DND-41 (cell line): ENCODE results near the gene GYS1.

Experiments used
- ATAC-seq: fragments of 200-7000 bp; cut with Tn5 transposase; 3 replicates; pipeline ENCODE4 v1.9.1; 2021; ENCODE audit warnings: low read depth; ENCODE audit not compliant: insufficient read depth
- DNase-seq: peaks from one replicate; pipeline ENCODE4 v3.0.0-alpha.2; 2020
- H2AFZ ChIP-seq: 2 replicates; pipeline ENCODE4 v1.6.0; 2012; ENCODE audit warnings: low read depth, low read length
- H3K27ac ChIP-seq: 2 replicates; pipeline ENCODE4 v1.5.1; 2012; ENCODE audit warnings: low read length, inconsistent platforms
- H3K27me3 ChIP-seq: fragments of 200-600 bp; sonication (generic); 2 replicates; pipeline ENCODE4 v1.6.0; 2012; ENCODE audit warnings: low read length, mild to moderate bottlenecking, inconsistent platforms; ENCODE audit not compliant: insufficient read depth, poor library complexity
- H3K36me3 ChIP-seq: 2 replicates; pipeline ENCODE4 v1.5.1; 2012; ENCODE audit warnings: low read length, inconsistent platforms; ENCODE audit not compliant: insufficient read depth
- H3K4me1 ChIP-seq: 2 replicates; pipeline ENCODE4 v1.5.1; 2012; ENCODE audit warnings: mild to moderate bottlenecking, low read length; ENCODE audit not compliant: insufficient read depth
- H3K4me2 ChIP-seq: 2 replicates; pipeline ENCODE4 v1.6.0; 2012; ENCODE audit warnings: mild to moderate bottlenecking, moderate library complexity, low read length, inconsistent platforms; ENCODE audit not compliant: insufficient read depth
- H3K4me3 ChIP-seq, 2 experiments: fragments of 200-600 bp in 1 of 2; shearing (Covaris generic) in 1 of 2; 2 replicates each; pipeline ENCODE4 v1.5.1; 2012 to 2016; ENCODE audit warnings: inconsistent platforms in 2 of 2, low read length in 2 of 2, mild to moderate bottlenecking in 2 of 2, low read depth in 1 of 2, moderate library complexity in 1 of 2
- H3K79me2 ChIP-seq: 2 replicates; pipeline ENCODE4 v1.6.0; 2012; ENCODE audit warnings: low read length, inconsistent platforms; ENCODE audit not compliant: insufficient read depth
- H3K9ac ChIP-seq: 2 replicates; pipeline ENCODE4 v1.6.0; 2012; ENCODE audit warnings: low read depth, mild to moderate bottlenecking, inconsistent platforms, low read length, moderate library complexity
- H3K9me3 ChIP-seq: 2 replicates; pipeline ENCODE4 v1.5.1; 2012; ENCODE audit warnings: low read length, moderate library complexity, mild to moderate bottlenecking, inconsistent platforms; ENCODE audit not compliant: insufficient read depth, severe bottlenecking
- H4K20me1 ChIP-seq: 2 replicates; pipeline ENCODE4 v1.6.0; 2012; ENCODE audit warnings: low read length; ENCODE audit not compliant: insufficient read depth
- EZH2 ChIP-seq: IDR thresholded peaks from 3 replicates; pipeline ENCODE4 v1.6.1; 2012; ENCODE audit warnings: borderline replicate concordance, low read depth, mild to moderate bottlenecking, moderate library complexity, low read length, inconsistent platforms; ENCODE audit not compliant: severe bottlenecking
- TF ChIP-seq, protein P1 (sequence below): IDR thresholded peaks from 2 replicates; pipeline ENCODE4 v1.5.1; 2012; ENCODE audit warnings: borderline replicate concordance, low read length, moderate library complexity, mild to moderate bottlenecking; ENCODE audit not compliant: poor library complexity, severe bottlenecking; ENCODE audit errors: extremely low read depth

Gene GYS1

DNA sequence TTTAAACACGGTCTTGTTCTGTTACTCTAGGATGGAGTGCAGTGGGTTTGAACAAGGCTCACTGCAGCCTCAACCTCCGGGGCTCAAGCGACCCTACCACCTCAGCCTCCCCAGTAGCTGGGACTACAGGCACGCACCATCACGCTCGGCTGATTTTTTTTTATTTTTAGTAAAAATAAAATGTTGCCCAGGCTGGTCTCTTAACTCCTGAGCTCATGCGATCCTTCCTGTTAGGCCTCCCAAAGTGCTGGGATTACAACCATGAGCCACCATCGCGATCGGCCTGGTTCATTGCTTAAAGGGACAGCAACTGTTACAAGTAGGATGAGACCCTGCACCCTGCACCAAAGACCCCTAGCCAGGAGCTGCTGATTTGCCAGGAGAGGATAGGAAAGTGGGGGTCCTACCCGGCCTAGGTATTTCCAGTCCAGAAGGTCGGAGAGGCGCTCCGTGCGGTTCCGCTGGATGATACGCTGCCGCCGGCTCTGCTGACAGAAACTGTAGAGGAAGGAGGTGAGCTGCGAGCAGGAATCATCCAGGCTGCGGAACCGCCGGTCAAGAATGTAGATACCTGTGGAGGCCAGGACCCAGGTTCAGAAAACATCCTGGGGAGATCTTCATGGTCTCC lies 22.9 kb downstream of the GYS1 start:
- Histone ChIP-seq H3K9ac (no peak overlapping the region), H3K9me3 (no peaks in the 10 kb centered on the region), H3K4me2 (no peak overlapping the region), H3K4me1 (peaks cover 24% of the 10 kb centered on the region), H3K27me3 (no peaks in the 10 kb centered on the region), H3K4me3 (no peak overlapping the region), H3K27ac (peak overlapping the region; percentile 7; the same call in 1 of the 2 replicates), H2AFZ (no peak overlapping the region), H4K20me1 (peaks cover 14% of the 10 kb centered on the region), H3K36me3 (peaks cover 71% of the 10 kb centered on the region), H3K79me2 (peaks cover 17% of the 10 kb centered on the region)
- ATAC-seq (no peak), DNase-seq (no peak)
- TF ChIP-seq EZH2, result no peak
- TF ChIP-seq, protein P1, sequence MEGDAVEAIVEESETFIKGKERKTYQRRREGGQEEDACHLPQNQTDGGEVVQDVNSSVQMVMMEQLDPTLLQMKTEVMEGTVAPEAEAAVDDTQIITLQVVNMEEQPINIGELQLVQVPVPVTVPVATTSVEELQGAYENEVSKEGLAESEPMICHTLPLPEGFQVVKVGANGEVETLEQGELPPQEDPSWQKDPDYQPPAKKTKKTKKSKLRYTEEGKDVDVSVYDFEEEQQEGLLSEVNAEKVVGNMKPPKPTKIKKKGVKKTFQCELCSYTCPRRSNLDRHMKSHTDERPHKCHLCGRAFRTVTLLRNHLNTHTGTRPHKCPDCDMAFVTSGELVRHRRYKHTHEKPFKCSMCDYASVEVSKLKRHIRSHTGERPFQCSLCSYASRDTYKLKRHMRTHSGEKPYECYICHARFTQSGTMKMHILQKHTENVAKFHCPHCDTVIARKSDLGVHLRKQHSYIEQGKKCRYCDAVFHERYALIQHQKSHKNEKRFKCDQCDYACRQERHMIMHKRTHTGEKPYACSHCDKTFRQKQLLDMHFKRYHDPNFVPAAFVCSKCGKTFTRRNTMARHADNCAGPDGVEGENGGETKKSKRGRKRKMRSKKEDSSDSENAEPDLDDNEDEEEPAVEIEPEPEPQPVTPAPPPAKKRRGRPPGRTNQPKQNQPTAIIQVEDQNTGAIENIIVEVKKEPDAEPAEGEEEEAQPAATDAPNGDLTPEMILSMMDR, result no peak

DNA sequence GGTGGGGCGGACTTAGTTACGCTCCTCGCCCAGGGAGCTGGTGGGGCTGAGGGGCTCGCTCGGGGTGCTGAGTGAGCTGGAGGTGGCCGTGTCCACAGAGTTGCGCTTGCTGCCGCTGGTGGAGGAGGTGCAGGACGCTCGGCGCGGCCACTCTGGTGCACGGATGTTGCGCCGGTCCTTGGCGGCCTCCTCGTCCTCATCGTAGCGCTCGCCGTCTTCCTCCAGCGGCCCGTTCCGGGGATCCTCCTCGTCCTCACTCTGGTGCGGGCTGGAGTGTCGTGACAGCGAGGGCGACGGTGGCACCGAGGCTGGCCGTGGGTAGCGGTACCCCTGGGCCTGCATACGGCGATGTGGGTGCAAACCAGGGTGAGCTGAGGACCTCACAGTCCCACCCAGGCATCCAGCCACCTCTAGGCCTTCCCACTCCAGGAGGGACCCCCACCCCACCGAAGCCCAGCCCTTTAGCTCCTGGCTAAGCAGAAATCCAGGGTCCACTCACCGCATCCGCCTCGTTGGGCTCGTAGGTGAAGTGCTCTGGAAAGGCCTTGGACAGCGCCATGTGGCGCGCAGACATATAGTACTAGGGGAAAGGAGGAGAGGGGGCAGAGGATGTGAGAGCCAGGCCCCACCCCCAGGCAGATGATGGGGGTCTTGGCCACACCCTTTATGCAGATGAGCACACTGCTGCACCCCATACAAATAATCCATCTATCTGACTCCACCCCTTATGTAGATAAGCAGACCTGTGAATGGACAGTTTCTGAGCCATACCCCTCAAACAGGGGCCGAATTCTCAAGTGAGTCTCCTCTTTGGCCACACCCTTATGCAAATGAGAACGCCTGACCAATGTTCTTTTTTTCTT lies 23.6 kb downstream of the GYS1 start:
- Histone ChIP-seq H3K4me1 (peaks cover 28% of the 10 kb centered on the region), H3K36me3 (peaks cover 69% of the 10 kb centered on the region), H3K4me3 (no peak overlapping the region), H3K79me2 (peaks cover 20% of the 10 kb centered on the region), H3K27ac (peak overlapping the region; percentile 51; the same call in 1 of the 2 replicates), H3K9me3 (no peaks in the 10 kb centered on the region), H4K20me1 (peaks cover 14% of the 10 kb centered on the region), H3K27me3 (no peaks in the 10 kb centered on the region), H3K9ac (no peak overlapping the region), H2AFZ (no peak overlapping the region), H3K4me2 (no peak overlapping the region)
- TF ChIP-seq, protein P1, result no peak
- no peak for TF ChIP-seq EZH2
- DNase-seq (peak; percentile 84), ATAC-seq (peak; percentile 67)

DNA sequence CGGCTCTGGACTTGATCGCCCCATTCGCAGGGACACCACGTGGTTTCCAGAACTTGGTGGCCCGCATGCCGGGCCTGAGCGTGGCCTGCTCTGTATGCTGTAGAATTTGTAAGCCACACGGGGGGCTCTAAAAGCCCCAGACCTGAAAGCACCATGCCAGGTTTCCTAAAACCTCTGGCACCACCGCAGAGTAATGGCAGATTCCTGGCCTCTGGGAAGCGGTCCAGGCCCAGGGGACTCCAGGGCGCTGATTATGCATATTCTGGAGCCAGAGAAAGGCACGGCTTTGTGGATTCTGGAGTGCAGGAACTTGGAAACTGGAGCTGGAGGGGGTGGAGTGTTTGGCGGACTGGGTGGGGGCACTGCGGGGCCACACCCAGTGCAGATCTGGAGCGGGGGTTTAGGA lies 24.3 kb downstream of the GYS1 start:
- ATAC-seq (no peak), DNase-seq (no peak)
- H3K9ac ChIP-seq, result no peak overlapping the region
- H3K9me3 ChIP-seq, result no peaks in the 10 kb centered on the region
- H3K4me1 ChIP-seq, result peaks cover 35% of the 10 kb centered on the region
- H3K79me2 ChIP-seq, result peaks cover 22% of the 10 kb centered on the region
- TF ChIP-seq, protein P1, result no peak
- no peak for TF ChIP-seq EZH2
- H3K36me3 ChIP-seq, result peaks cover 63% of the 10 kb centered on the region
- H4K20me1 ChIP-seq, result peaks cover 14% of the 10 kb centered on the region
- H3K27ac ChIP-seq, result no peak overlapping the region
- no peak overlapping the region for H2AFZ ChIP-seq
- H3K4me3 ChIP-seq, result no peak overlapping the region
- no peak overlapping the region for H3K4me2 ChIP-seq
- H3K27me3 ChIP-seq, result no peaks in the 10 kb centered on the region
